ENCODE data around the gene GPR4.

DNA sequence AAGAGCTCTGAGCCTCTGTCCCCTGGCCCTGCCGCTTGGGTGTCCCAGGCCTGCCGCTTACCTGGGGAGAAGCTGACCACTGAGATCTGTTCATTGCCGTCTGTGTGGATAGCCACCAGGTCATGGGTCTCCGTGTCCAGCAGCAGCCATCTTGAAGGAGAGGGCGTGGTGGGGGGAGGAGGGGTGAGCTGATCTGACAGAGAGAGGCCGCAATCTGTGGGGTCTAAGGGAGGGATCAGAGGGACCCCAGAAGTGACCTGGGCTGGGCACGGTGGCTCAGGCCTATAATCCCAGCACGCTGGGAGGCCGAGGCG lies 14.6 kb upstream of the GPR4 start:
- TF ChIP-seq, protein P1, sequence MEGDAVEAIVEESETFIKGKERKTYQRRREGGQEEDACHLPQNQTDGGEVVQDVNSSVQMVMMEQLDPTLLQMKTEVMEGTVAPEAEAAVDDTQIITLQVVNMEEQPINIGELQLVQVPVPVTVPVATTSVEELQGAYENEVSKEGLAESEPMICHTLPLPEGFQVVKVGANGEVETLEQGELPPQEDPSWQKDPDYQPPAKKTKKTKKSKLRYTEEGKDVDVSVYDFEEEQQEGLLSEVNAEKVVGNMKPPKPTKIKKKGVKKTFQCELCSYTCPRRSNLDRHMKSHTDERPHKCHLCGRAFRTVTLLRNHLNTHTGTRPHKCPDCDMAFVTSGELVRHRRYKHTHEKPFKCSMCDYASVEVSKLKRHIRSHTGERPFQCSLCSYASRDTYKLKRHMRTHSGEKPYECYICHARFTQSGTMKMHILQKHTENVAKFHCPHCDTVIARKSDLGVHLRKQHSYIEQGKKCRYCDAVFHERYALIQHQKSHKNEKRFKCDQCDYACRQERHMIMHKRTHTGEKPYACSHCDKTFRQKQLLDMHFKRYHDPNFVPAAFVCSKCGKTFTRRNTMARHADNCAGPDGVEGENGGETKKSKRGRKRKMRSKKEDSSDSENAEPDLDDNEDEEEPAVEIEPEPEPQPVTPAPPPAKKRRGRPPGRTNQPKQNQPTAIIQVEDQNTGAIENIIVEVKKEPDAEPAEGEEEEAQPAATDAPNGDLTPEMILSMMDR (conservative IDR thresholded peaks at IDR 0.05; ENCODE audit: low read depth, low read length): no peak
- TF ChIP-seq EZH2phosphoT487 (IDR thresholded peaks at IDR 0.05; ENCODE audit: borderline replicate concordance, low read length): no peak
